SK-N-SH treated with all-trans-retinoic acid at 6 μM for 48 hours (cell line): Measurements from ENCODE around the gene IL4R.

Experiments
- ATAC-seq: fragments of 200-7000 bp; cut with Tn5 transposase; 3 replicates; pipeline ENCODE4 v1.9.1; 2020; ENCODE audit warnings: mild to moderate bottlenecking, moderate library complexity
- BACH2 ChIP-seq: fragments of 250-450 bp; sonication (Bioruptor Pico); IDR thresholded peaks from 2 replicates; pipeline ENCODE4 v1.9.0; 2021; ENCODE audit warnings: mild to moderate bottlenecking, borderline replicate concordance
- CSDC2 ChIP-seq: fragments of 250-450 bp; sonication (Bioruptor Pico); IDR thresholded peaks from 2 replicates; pipeline ENCODE4 v1.5.0; 2020; ENCODE audit warnings: mild to moderate bottlenecking, moderate library complexity
- ESRRG ChIP-seq: fragments of 250-450 bp; sonication (Bioruptor Pico); IDR thresholded peaks from 2 replicates; pipeline ENCODE4 v1.6.1; 2021; ENCODE audit warnings: mild to moderate bottlenecking
- GLIS3 ChIP-seq: fragments of 250-450 bp; sonication (Bioruptor Pico); IDR thresholded peaks from 2 replicates; pipeline ENCODE4 v1.5.0; 2020; ENCODE audit warnings: mild to moderate bottlenecking, moderate library complexity
- OSR1 ChIP-seq: fragments of 250-450 bp; sonication (Bioruptor Pico); IDR thresholded peaks from 2 replicates; pipeline ENCODE4 v1.8.0; 2022; ENCODE audit warnings: moderate library complexity, mild to moderate bottlenecking, inconsistent platforms
- PPARA ChIP-seq: fragments of 250-450 bp; sonication (Bioruptor Pico); IDR thresholded peaks from 2 replicates; pipeline ENCODE4 v1.5.0; 2020; ENCODE audit warnings: mild to moderate bottlenecking, borderline replicate concordance
- RARB ChIP-seq: fragments of 250-450 bp; sonication (Bioruptor Pico); IDR thresholded peaks from 2 replicates; pipeline ENCODE4 v1.8.0; 2021; ENCODE audit warnings: mild to moderate bottlenecking, moderate library complexity
- SNAI2 ChIP-seq: fragments of 250-450 bp; sonication (Bioruptor Pico); IDR thresholded peaks from 2 replicates; pipeline ENCODE4 v1.5.0; 2020; ENCODE audit warnings: mild to moderate bottlenecking, moderate library complexity
- TOX ChIP-seq: fragments of 250-450 bp; sonication (Bioruptor Pico); IDR thresholded peaks from 2 replicates; pipeline ENCODE4 v1.8.0; 2021; ENCODE audit warnings: mild to moderate bottlenecking, moderate library complexity, borderline replicate concordance
- ZC3H10 ChIP-seq: fragments of 250-450 bp; sonication (Bioruptor Pico); IDR thresholded peaks from 2 replicates; pipeline ENCODE4 v1.5.1; 2021; ENCODE audit warnings: mild to moderate bottlenecking, moderate library complexity
- ZFP3 ChIP-seq: fragments of 250-450 bp; sonication (Bioruptor Pico); IDR thresholded peaks from 2 replicates; pipeline ENCODE4 v1.5.0; 2020; ENCODE audit warnings: mild to moderate bottlenecking, moderate library complexity
- ZFP30 ChIP-seq: fragments of 450-650 bp; formaldehyde crosslinking; IDR thresholded peaks from 2 replicates; pipeline ENCODE4 v1.5.0; 2022; ENCODE audit warnings: mild to moderate bottlenecking, moderate library complexity
- ZNF70 ChIP-seq: fragments of 450-650 bp; formaldehyde crosslinking; IDR thresholded peaks from 2 replicates; pipeline ENCODE4 v1.5.0; 2020; ENCODE audit warnings: mild to moderate bottlenecking, moderate library complexity
- ZNF8 ChIP-seq: fragments of 450-650 bp; formaldehyde crosslinking; IDR thresholded peaks from 2 replicates; pipeline ENCODE4 v1.5.0; 2020; ENCODE audit warnings: mild to moderate bottlenecking, moderate library complexity
- TF ChIP-seq, protein P1 (sequence below): fragments of 250-450 bp; sonication (Bioruptor Pico); IDR thresholded peaks from 2 replicates; pipeline ENCODE4 v1.8.0; 2021; ENCODE audit warnings: low read depth, mild to moderate bottlenecking, moderate library complexity, borderline replicate concordance
- TF ChIP-seq, protein P2 (sequence below): fragments of 250-450 bp; sonication (Bioruptor Pico); IDR thresholded peaks from 2 replicates; pipeline ENCODE4 v1.5.0; 2020; ENCODE audit warnings: mild to moderate bottlenecking, moderate library complexity
- TF ChIP-seq, protein P3 (sequence below): fragments of 250-450 bp; sonication (Bioruptor Pico); IDR thresholded peaks from 2 replicates; pipeline ENCODE4 v1.8.0; 2020; ENCODE audit warnings: mild to moderate bottlenecking, moderate library complexity, borderline replicate concordance
- TF ChIP-seq, protein P4 (sequence below): fragments of 250-450 bp; sonication (Bioruptor Pico); IDR thresholded peaks from 2 replicates; pipeline ENCODE4 v1.5.1; 2021; ENCODE audit warnings: mild to moderate bottlenecking, moderate library complexity

IL4R gene

DNA sequence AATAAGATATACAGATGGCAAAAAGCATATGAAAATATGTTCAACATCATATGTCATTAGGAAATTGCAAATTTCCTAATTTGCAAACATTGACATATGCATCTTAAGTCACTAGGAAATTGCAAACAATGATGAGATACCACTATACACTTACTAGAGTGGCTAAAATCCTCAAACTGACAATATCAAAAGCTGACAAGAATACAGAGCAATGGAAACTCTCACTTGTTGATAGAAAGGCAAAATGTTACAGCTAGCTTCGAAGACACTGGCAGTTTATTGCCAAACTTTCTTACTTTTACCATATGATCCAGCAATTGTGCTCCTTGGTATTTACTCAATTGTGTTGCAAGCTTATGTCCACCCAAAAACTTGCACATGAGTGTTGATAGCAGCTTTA lies 5.0 kb upstream of the IL4R start:
- ATAC-seq = no peak
- TF ChIP-seq RARB (CRISPR knock-in tag) = no peak
- TF ChIP-seq CSDC2 (CRISPR knock-in tag) = no peak
- TF ChIP-seq GLIS3 = no peak
- no peak for TF ChIP-seq ZFP30 (CRISPR knock-in tag)
- no peak for TF ChIP-seq TOX
- TF ChIP-seq, protein P1, sequence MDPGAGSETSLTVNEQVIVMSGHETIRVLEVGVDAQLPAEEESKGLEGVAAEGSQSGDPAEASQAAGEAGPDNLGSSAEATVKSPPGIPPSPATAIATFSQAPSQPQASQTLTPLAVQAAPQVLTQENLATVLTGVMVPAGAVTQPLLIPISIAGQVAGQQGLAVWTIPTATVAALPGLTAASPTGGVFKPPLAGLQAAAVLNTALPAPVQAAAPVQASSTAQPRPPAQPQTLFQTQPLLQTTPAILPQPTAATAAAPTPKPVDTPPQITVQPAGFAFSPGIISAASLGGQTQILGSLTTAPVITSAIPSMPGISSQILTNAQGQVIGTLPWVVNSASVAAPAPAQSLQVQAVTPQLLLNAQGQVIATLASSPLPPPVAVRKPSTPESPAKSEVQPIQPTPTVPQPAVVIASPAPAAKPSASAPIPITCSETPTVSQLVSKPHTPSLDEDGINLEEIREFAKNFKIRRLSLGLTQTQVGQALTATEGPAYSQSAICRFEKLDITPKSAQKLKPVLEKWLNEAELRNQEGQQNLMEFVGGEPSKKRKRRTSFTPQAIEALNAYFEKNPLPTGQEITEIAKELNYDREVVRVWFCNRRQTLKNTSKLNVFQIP = no peak
- no peak for TF ChIP-seq PPARA (CRISPR knock-in tag)
- TF ChIP-seq OSR1 (CRISPR knock-in tag) = no peak
- TF ChIP-seq, protein P2, sequence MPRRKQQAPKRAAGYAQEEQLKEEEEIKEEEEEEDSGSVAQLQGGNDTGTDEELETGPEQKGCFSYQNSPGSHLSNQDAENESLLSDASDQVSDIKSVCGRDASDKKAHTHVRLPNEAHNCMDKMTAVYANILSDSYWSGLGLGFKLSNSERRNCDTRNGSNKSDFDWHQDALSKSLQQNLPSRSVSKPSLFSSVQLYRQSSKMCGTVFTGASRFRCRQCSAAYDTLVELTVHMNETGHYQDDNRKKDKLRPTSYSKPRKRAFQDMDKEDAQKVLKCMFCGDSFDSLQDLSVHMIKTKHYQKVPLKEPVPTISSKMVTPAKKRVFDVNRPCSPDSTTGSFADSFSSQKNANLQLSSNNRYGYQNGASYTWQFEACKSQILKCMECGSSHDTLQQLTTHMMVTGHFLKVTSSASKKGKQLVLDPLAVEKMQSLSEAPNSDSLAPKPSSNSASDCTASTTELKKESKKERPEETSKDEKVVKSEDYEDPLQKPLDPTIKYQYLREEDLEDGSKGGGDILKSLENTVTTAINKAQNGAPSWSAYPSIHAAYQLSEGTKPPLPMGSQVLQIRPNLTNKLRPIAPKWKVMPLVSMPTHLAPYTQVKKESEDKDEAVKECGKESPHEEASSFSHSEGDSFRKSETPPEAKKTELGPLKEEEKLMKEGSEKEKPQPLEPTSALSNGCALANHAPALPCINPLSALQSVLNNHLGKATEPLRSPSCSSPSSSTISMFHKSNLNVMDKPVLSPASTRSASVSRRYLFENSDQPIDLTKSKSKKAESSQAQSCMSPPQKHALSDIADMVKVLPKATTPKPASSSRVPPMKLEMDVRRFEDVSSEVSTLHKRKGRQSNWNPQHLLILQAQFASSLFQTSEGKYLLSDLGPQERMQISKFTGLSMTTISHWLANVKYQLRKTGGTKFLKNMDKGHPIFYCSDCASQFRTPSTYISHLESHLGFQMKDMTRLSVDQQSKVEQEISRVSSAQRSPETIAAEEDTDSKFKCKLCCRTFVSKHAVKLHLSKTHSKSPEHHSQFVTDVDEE = no peak
- TF ChIP-seq, all 23 proteins: peak for 0

DNA sequence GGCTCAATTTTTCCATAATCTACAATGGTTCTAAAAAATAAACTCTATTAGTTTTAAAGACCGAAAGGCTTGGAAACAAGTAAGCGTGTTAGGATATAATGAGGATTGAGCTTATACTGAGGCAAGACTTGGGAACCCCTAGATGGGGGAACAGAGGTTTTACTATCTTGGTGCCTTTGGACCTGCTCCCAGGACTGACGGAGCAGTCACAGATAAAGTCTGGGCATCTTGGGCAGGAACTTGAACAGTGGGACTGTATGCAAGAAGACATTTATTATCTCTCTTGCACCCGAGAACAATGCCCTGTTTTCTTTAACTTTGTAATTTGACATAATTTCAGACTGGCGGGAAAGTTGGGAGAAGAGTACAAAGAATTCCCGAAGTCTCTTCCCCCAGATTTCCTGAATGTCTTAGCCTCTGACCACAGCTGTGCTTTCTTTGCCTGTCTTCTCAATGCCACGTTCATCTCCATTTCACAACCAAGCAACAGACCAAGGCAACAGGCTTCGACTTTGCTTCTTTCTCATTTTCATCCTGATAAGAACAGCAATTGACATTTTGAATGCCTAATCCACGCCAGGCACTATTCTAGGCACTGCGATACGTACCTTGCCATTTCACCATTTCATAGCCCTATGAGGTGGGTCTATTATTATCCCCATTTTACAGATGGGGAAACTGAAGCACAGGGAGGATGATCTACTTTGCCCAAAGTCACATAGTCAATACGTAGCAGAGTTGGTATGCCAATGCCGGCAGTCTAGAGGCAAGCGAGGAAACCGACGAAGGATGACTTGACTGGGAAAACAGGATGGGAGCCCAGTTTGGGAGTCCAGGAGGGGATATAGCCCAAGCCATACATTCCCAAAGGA lies 3.0 kb upstream of the IL4R start:
- no peak for TF ChIP-seq SNAI2 (CRISPR knock-in tag)
- TF ChIP-seq ZFP3 (CRISPR knock-in tag) = no peak
- no peak for TF ChIP-seq RARB (CRISPR knock-in tag)
- TF ChIP-seq, protein P1 = no peak
- TF ChIP-seq, all 23 proteins: peak for 0
- ATAC-seq = no peak

DNA sequence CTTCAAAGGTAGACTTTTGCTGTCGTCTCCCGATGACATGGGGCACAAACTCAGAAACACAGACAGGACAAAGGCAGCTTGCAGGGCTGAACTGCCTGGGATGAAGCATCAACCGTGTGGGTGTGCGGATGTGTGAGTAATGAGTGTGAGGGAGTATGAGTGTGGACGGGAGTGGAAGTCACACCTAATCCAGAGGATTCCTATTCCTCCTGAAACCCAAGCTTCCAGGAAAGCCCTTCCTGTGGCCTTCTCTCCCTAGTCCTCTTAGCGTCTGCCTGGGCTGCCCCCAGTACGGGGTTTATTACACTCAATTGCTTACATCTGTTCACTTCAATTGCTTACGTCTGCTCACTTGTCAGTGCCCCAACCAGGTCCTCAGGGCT lies 2.3 kb upstream of the IL4R start:
- no peak for ATAC-seq
- no peak for TF ChIP-seq ZNF70 (CRISPR knock-in tag)
- TF ChIP-seq GLIS3 = no peak
- TF ChIP-seq BACH2 = no peak
- TF ChIP-seq ZFP30 (CRISPR knock-in tag) = no peak
- TF ChIP-seq, protein P2 = no peak
- TF ChIP-seq CSDC2 (CRISPR knock-in tag) = no peak
- TF ChIP-seq, protein P3, sequence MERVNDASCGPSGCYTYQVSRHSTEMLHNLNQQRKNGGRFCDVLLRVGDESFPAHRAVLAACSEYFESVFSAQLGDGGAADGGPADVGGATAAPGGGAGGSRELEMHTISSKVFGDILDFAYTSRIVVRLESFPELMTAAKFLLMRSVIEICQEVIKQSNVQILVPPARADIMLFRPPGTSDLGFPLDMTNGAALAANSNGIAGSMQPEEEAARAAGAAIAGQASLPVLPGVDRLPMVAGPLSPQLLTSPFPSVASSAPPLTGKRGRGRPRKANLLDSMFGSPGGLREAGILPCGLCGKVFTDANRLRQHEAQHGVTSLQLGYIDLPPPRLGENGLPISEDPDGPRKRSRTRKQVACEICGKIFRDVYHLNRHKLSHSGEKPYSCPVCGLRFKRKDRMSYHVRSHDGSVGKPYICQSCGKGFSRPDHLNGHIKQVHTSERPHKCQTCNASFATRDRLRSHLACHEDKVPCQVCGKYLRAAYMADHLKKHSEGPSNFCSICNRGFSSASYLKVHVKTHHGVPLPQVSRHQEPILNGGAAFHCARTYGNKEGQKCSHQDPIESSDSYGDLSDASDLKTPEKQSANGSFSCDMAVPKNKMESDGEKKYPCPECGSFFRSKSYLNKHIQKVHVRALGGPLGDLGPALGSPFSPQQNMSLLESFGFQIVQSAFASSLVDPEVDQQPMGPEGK (CRISPR knock-in tag) = no peak
- no peak for TF ChIP-seq ZC3H10 (CRISPR knock-in tag)
- no peak for TF ChIP-seq RARB (CRISPR knock-in tag)

DNA sequence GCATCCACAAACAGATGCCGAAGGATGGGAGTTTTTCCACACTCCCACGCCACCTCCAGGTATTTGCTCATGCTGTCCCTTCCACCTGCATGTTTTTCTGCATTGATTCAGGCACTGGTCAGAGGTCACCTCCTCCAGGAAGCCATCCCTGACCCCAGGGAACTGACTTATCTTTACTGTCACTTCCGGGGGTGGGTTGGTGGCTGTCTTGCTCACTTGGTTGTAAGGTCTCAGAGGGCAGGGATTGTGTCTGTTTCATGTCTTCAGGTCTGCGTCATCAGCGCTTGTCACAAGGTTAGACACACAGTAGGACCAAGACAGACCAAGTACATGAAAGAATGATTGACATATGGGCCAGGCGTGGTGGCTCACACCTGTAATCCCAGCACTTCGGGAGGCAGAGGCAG lies 1.9 kb upstream of the IL4R start:
- TF ChIP-seq PPARA (CRISPR knock-in tag) = no peak
- no peak for TF ChIP-seq ZC3H10 (CRISPR knock-in tag)
- no peak for TF ChIP-seq OSR1 (CRISPR knock-in tag)
- no peak for TF ChIP-seq SNAI2 (CRISPR knock-in tag)
- TF ChIP-seq ESRRG (CRISPR knock-in tag) = no peak
- TF ChIP-seq, protein P4, sequence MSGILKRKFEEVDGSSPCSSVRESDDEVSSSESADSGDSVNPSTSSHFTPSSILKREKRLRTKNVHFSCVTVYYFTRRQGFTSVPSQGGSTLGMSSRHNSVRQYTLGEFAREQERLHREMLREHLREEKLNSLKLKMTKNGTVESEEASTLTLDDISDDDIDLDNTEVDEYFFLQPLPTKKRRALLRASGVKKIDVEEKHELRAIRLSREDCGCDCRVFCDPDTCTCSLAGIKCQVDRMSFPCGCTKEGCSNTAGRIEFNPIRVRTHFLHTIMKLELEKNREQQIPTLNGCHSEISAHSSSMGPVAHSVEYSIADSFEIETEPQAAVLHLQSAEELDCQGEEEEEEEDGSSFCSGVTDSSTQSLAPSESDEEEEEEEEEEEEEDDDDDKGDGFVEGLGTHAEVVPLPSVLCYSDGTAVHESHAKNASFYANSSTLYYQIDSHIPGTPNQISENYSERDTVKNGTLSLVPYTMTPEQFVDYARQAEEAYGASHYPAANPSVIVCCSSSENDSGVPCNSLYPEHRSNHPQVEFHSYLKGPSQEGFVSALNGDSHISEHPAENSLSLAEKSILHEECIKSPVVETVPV (CRISPR knock-in tag) = no peak
- no peak for TF ChIP-seq ZNF8
- no peak for ATAC-seq
